ENCODE data around the gene DLD. TPM values are rescaled to one million over a fixed set of nuclear protein-coding genes. Genes with fewer than 3 reads are reported as not detected.

The DLD gene
- total RNA-seq (2022) (56.5 and 58.0 TPM in 2 replicates), Bru-seq, nascent RNA (percentile 85 among the genes with signal in this experiment), BruChase-seq, experiment 1, labeled RNA remaining after a 6-hour chase (percentile 82 among the genes with signal in this experiment), BruChase-seq, experiment 2, labeled RNA remaining after a 2-hour chase (percentile 71 among the genes with signal in this experiment)
- long read RNA-seq, transcript DLD-201 (14 exons, 3,755 nt) = major isoform, 97 of 248 reads
- long read RNA-seq, partial matches to known transcripts = 145 of 248 reads
- long read RNA-seq, other reads (novel, unspliced or antisense) = 4 of 248 reads

GRCh38 chr7:107890962-107891635 lies at the start of gene DLD:
DLD (plus strand) TSS chr7:107891183; CDS start chr7:107891251, 68 bp downstream.
- no peak for TF ChIP-seq CTCF (IDR thresholded peaks at IDR 0.05; ENCODE audit: unreplicated experiment)
- no TSS peak for BruUV-seq (replicated peaks)
- peak; percentile 85 for DNase-seq
- Mint-ChIP-seq H3K27ac (ENCODE audit: unreplicated experiment) (peak within 1 kb of the TSS; percentile 97), H3K27me3 (ENCODE audit: unreplicated experiment) (peaks cover 2% of the 10 kb centered on the region), H3K9me3 (ENCODE audit: low read depth, unreplicated experiment) (no peaks in the 10 kb centered on the region), H3K4me1 (ENCODE audit: low read depth, unreplicated experiment) (peaks cover 10% of the 10 kb centered on the region), H3K4me3 (ENCODE audit: low read depth, unreplicated experiment) (peak within 1 kb of the TSS; percentile 91), H3K36me3 (ENCODE audit: insufficient read depth, unreplicated experiment) (peaks cover 31% of the 10 kb centered on the region)
- CTCF ChIA-PET = no interaction called here
- intact Hi-C loops (cut with micrococcal nuclease; ENCODE audit: unreplicated experiment) = no loop called here

- peaks cover 23% of the 10 kb centered on the region for H3K27me3 Mint-ChIP-seq (ENCODE audit: unreplicated experiment)
Measured at GRCh38 chr7:107842213-107842612, 48.8 kb upstream of the DLD start.

GRCh38 chr7:107843184-107843583 lies 47.8 kb upstream of the DLD start:
- Mint-ChIP-seq H3K9me3 (ENCODE audit: low read depth, unreplicated experiment) (peaks cover 3% of the 10 kb centered on the region), H3K4me3 (ENCODE audit: low read depth, unreplicated experiment) (no peak overlapping the region), H3K36me3 (ENCODE audit: insufficient read depth, unreplicated experiment) (no peaks in the 10 kb centered on the region), H3K4me1 (ENCODE audit: low read depth, unreplicated experiment) (no peaks in the 10 kb centered on the region), H3K27me3 (ENCODE audit: unreplicated experiment) (peaks cover 14% of the 10 kb centered on the region), H3K27ac (ENCODE audit: unreplicated experiment) (no peak overlapping the region)
- TF ChIP-seq CTCF (IDR thresholded peaks at IDR 0.05; ENCODE audit: unreplicated experiment) = no peak
- no TSS peak for BruUV-seq (replicated peaks)
- intact Hi-C loops (cut with micrococcal nuclease; ENCODE audit: unreplicated experiment) = no loop called here
- DNase-seq = no peak
- CTCF ChIA-PET = no interaction called here

More at GRCh38 chr7:107842213-107842612, 48.8 kb upstream of the DLD start:
- Mint-ChIP-seq H3K36me3 (ENCODE audit: insufficient read depth, unreplicated experiment) (no peaks in the 10 kb centered on the region), H3K4me3 (ENCODE audit: low read depth, unreplicated experiment) (no peak overlapping the region), H3K27ac (ENCODE audit: unreplicated experiment) (no peak overlapping the region), H3K4me1 (ENCODE audit: low read depth, unreplicated experiment) (no peaks in the 10 kb centered on the region), H3K9me3 (ENCODE audit: low read depth, unreplicated experiment) (peaks cover 3% of the 10 kb centered on the region)
- intact Hi-C loops (cut with micrococcal nuclease; ENCODE audit: unreplicated experiment) = no loop called here
- CTCF ChIA-PET = no interaction called here
- no peak for DNase-seq
- TF ChIP-seq CTCF (IDR thresholded peaks at IDR 0.05; ENCODE audit: unreplicated experiment) = no peak
- no TSS peak for BruUV-seq (replicated peaks)

- no TSS peak for BruUV-seq (replicated peaks)
- CTCF ChIA-PET = no interaction called here
- DNase-seq = no peak
- H3K4me1 Mint-ChIP-seq (ENCODE audit: low read depth, unreplicated experiment) = no peaks in the 10 kb centered on the region
- H3K27ac Mint-ChIP-seq (ENCODE audit: unreplicated experiment) = no peak overlapping the region
- no peak overlapping the region for H3K4me3 Mint-ChIP-seq (ENCODE audit: low read depth, unreplicated experiment)
- intact Hi-C loops (cut with micrococcal nuclease; ENCODE audit: unreplicated experiment) = no loop called here
- TF ChIP-seq CTCF (IDR thresholded peaks at IDR 0.05; ENCODE audit: unreplicated experiment) = no peak
- H3K27me3 Mint-ChIP-seq (ENCODE audit: unreplicated experiment) = peaks cover 11% of the 10 kb centered on the region
- H3K36me3 Mint-ChIP-seq (ENCODE audit: insufficient read depth, unreplicated experiment) = no peaks in the 10 kb centered on the region
- H3K9me3 Mint-ChIP-seq (ENCODE audit: low read depth, unreplicated experiment) = no peaks in the 10 kb centered on the region
Measured at GRCh38 chr7:107846324-107846723, 44.7 kb upstream of the DLD start.
